ENCODE results near the gene ALS2CL. TPM values are rescaled to one million over a fixed set of nuclear protein-coding genes. Genes with fewer than 3 reads are reported as not detected.
A peak's percentile ranks its signal among the peaks of the same experiment; 100 is the strongest.

ALS2CL gene
- total RNA-seq, 4 donors from 2014 or later: 42.4 to 121 (median 114) TPM

GRCh38 chr3:46674031-46674845 lies 19.2 kb downstream of the ALS2CL start:
- intact Hi-C loops (cut with DNase I): no loop called here
- H3K27ac ChIP-seq: no peak overlapping the region
- peaks cover 4 to 93% (median 8%) of the 10 kb centered on the region in 3 donors for H3K36me3 ChIP-seq
- WGBS, 2 donors: 89 to 91% methylated on average over 6 to 9 of the region's 12 CpGs
- H3K4me1 ChIP-seq: peaks cover 0 to 18% (median 0%) of the 10 kb centered on the region in 3 donors
- no peaks in the 10 kb centered on the region for H3K9me3 ChIP-seq
- TF ChIP-seq, protein P1, sequence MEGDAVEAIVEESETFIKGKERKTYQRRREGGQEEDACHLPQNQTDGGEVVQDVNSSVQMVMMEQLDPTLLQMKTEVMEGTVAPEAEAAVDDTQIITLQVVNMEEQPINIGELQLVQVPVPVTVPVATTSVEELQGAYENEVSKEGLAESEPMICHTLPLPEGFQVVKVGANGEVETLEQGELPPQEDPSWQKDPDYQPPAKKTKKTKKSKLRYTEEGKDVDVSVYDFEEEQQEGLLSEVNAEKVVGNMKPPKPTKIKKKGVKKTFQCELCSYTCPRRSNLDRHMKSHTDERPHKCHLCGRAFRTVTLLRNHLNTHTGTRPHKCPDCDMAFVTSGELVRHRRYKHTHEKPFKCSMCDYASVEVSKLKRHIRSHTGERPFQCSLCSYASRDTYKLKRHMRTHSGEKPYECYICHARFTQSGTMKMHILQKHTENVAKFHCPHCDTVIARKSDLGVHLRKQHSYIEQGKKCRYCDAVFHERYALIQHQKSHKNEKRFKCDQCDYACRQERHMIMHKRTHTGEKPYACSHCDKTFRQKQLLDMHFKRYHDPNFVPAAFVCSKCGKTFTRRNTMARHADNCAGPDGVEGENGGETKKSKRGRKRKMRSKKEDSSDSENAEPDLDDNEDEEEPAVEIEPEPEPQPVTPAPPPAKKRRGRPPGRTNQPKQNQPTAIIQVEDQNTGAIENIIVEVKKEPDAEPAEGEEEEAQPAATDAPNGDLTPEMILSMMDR (IDR thresholded peaks at IDR 0.05): peak in 1 of 6 experiments; percentile 17
- TF ChIP-seq POLR2A (IDR thresholded peaks at IDR 0.05): no peak
- no peaks in the 10 kb centered on the region for H3K27me3 ChIP-seq
- no peak overlapping the region for H3K4me3 ChIP-seq
- no peak for DNase-seq

- intact Hi-C loops (cut with DNase I): no loop called here
- peaks cover 4 to 85% (median 8%) of the 10 kb centered on the region in 3 donors for H3K36me3 ChIP-seq
These were observed 20.1 kb downstream of the ALS2CL start for GRCh38 chr3:46673151-46674030.

DNA sequence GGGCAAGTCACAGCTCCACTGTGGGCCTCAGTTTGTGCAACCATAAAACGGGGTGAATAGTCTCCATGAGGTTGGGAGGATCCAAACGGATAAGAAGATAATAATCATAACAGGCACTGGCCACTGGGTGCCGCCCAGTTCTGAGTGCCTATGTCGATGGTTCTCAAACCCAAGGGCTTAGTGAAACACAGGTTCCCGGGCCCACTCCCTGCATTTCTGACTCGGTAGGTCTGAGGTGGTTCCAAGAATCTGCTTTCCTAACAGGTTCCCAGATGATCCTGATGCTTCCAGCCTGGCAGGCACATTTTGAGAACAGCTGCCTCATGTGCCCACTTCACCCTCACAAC lies 21.2 kb downstream of the ALS2CL start:
- H3K9me3 ChIP-seq: no peaks in the 10 kb centered on the region
- no peaks in the 10 kb centered on the region for H3K27me3 ChIP-seq
- H3K36me3 ChIP-seq: peaks cover 4 to 74% (median 8%) of the 10 kb centered on the region in 3 donors
- 86 to 93% methylated on average over 5 to 6 of the region's 6 CpGs for WGBS, 2 donors
- H3K4me3 ChIP-seq: no peak overlapping the region
- TF ChIP-seq POLR2A (IDR thresholded peaks at IDR 0.05): no peak
- TF ChIP-seq, protein P1 (IDR thresholded peaks at IDR 0.05): no peak
- intact Hi-C loops (cut with DNase I): no loop called here
- H3K4me1 ChIP-seq: peaks cover 0 to 16% (median 0%) of the 10 kb centered on the region in 3 donors
- no peak for DNase-seq
- H3K27ac ChIP-seq: no peak overlapping the region

More at GRCh38 chr3:46673151-46674030, 20.1 kb downstream of the ALS2CL start:
- no peak overlapping the region for H3K27ac ChIP-seq
- 82 to 90% methylated on average over 5 to 6 of the region's 10 CpGs for WGBS, 2 donors
- TF ChIP-seq, protein P1 (IDR thresholded peaks at IDR 0.05): no peak
- TF ChIP-seq POLR2A (IDR thresholded peaks at IDR 0.05): no peak
- H3K4me3 ChIP-seq: no peak overlapping the region
- DNase-seq: no peak
- no peaks in the 10 kb centered on the region for H3K9me3 ChIP-seq
- peaks cover 0 to 18% (median 0%) of the 10 kb centered on the region in 3 donors for H3K4me1 ChIP-seq
- no peaks in the 10 kb centered on the region for H3K27me3 ChIP-seq

DNA sequence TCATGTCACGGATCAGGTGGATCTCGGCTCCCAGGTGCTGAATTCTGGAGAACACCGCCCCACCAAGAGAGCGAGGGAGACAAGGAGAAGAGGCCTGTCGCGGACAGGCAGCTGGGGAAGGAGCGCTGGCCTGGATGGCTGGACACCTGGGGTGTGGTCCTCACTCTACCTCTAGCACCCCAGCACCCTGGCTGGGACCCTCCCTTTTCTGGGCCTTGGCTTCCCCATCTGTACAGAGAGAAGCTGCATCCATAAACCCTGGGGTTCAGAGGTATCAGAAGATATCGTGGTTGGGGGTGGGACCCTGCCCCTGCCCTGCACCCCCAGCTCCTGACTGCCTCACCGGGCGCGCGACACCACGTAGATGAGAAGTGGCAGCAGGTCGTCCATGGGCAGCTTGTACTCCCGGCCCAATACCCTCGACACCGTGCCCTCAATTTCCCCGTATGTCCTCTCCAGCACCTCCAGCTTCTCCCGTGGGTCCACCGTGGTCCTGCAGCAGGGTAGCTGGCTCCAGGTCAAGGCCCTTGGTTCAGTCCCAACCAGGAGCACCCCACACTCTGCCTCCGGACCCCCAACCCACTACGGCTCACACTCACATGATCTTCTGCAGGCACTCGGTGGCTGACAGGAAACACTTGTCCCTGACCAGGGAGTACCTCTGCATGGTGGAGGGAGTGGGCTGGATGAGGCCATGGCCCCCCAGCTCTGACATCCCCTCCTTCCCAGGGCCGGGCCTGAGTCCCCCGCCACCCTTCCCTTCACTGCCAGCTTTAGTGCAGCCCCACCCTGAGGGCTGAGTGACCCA lies 21.7 kb downstream of the ALS2CL start:
- intact Hi-C loops (cut with DNase I): no loop called here
- Histone ChIP-seq H3K9me3 (no peaks in the 10 kb centered on the region), H3K4me1 (peaks cover 0 to 13% (median 0%) of the 10 kb centered on the region in 3 donors), H3K27ac (no peak overlapping the region), H3K27me3 (no peaks in the 10 kb centered on the region), H3K4me3 (no peak overlapping the region), H3K36me3 (peaks cover 4 to 68% (median 8%) of the 10 kb centered on the region in 3 donors)
- WGBS, 2 donors: 95 to 96% methylated on average over 13 to 15 of the region's 25 CpGs
- no peak for TF ChIP-seq POLR2A (IDR thresholded peaks at IDR 0.05)
- TF ChIP-seq, protein P1 (IDR thresholded peaks at IDR 0.05): no peak
- no peak for DNase-seq

Data from esophagus squamous epithelium (tissue), 5 donors.